Measurements from ENCODE around the gene NOP14. TPM values are rescaled to one million over a fixed set of nuclear protein-coding genes. Genes with fewer than 3 reads are reported as not detected.

The NOP14 gene
- total RNA-seq, 1 experiment from 2014 or later: 9.9 TPM

DNA sequence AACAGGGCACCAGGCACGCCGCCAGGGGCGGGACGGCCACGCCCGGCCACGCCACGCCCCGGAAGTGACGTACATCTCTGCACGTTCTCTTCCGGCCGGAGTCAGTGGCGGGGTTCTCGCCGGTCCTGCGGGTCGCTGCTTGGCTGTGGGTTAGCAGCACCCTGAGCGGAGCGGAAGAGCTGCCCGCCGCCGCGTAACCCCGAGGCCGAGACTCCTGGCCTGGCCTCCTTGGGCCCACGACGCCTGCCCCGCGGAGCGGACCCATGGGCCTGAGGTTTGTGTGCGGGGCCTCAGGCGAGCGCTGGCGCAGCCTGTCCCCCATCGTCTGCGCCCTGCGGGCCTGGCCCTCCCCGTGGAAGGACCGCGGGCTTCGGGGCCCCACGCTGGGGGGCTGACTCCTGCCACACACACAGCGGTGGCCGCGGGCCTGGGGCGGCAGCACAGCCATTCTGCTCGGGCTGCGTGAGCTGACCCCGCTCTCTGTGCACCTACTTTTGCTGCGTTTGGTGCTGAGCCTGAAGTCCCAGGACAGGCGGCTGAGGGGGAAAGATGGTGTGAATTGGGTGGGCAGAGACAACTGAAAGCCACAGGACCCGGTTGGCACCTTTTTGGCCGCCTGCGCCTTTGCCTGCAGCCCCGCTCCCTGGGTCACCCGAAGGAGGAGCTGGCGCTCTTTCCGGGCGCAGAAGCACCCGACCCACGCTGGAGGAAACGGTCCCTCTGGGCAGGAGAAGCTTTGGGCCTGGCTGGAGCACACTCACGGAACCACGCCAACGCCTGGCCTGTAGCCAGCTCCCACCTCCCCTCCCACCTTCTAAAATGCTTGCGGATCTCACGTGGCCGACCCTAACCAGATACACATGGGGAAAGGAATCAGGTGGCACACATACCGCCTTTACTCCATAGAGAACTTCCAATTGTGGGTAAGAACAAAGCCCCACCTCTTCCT, 28.1 kb downstream of the NOP14 start:
- no peaks in the 10 kb centered on the region for H3K27me3 ChIP-seq (replicated peaks)
- H3K9me3 ChIP-seq (replicated peaks): no peaks in the 10 kb centered on the region
- DNase-seq (ENCODE audit: low read depth in 1 of 2, low spot score in 2 of 2): peak; percentile 72 to 87
- H3K27ac ChIP-seq: peak overlapping the region; percentile 60
- H3K4me1 ChIP-seq (replicated peaks): peaks cover 24% of the 10 kb centered on the region
- H3K36me3 ChIP-seq: peaks cover 35% of the 10 kb centered on the region
- H3K4me3 ChIP-seq: peak overlapping the region; percentile 88

DNA sequence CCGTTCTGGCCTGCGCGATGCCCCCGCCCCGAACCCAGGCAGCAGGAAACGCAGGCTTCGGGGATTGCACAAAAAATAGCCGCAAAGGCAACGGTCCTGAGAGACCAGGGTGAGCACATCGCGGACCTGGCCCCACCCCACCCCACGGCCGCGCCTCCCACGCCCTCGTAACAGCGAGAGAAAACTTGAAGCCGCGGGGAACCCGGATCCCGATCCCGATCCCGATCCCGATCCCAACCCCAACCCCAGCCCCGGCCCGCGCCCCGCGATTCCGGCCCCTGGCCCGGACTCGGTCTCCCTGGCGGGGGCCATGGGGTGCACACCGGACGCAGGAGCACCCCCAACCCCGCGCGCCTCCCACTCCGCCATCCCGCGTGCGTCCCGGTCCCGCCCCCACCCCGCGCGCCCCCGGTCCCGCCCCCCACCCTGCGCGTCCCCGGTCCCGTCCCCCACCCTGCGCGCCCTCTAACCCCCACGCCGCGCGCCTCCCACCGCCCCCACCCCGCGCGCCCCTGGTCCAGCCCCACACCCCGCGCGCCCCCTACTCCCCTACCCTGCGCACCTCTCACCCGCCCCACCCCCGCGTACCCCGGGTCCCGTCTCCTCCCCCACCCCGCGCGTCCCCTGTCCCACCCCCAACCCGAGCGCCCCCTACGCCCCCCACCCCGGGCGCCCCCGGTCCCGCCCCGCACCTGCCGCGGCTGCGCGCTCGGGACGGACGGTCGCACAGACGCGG, 29.0 kb downstream of the NOP14 start:
- no peak overlapping the region for H3K27ac ChIP-seq
- H3K9me3 ChIP-seq (replicated peaks): no peaks in the 10 kb centered on the region
- peak overlapping the region; percentile 88 for H3K4me3 ChIP-seq
- no peak for DNase-seq (ENCODE audit: low read depth in 1 of 2, low spot score in 2 of 2)
- no peaks in the 10 kb centered on the region for H3K27me3 ChIP-seq (replicated peaks)
- peaks cover 30% of the 10 kb centered on the region for H3K36me3 ChIP-seq
- H3K4me1 ChIP-seq (replicated peaks): peaks cover 24% of the 10 kb centered on the region

DNA sequence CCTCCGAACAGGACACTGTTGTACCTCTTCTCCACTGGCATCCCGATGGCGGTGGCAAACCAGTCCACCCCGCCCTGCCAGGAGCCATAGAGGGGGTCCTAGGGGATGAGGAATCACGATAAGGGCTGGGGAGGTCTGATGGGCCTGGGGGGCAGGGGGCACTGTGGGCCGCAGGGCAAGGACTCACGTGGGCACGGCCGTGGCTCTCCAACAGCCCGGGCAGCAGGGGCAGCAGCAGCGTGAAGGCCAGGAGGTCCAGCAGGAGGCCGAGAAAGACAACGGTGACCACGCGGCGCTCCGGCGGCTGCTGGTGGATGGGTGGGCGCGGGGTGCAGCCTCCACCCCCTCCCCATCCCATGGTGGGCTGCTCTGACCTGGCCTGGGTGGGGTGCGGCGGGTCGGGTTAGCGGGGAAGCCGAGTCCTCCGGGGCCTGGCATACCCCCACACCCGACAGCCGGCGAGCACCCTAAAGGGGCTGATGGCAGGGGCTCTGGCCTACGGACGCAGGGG, 29.6 kb downstream of the NOP14 start:
- H3K4me1 ChIP-seq (replicated peaks): peaks cover 24% of the 10 kb centered on the region
- H3K9me3 ChIP-seq (replicated peaks): no peaks in the 10 kb centered on the region
- peak overlapping the region; percentile 39 for H3K4me3 ChIP-seq
- H3K27ac ChIP-seq: no peak overlapping the region
- no peak for DNase-seq (ENCODE audit: low read depth in 1 of 2, low spot score in 2 of 2)
- no peaks in the 10 kb centered on the region for H3K27me3 ChIP-seq (replicated peaks)
- peaks cover 26% of the 10 kb centered on the region for H3K36me3 ChIP-seq

DNA sequence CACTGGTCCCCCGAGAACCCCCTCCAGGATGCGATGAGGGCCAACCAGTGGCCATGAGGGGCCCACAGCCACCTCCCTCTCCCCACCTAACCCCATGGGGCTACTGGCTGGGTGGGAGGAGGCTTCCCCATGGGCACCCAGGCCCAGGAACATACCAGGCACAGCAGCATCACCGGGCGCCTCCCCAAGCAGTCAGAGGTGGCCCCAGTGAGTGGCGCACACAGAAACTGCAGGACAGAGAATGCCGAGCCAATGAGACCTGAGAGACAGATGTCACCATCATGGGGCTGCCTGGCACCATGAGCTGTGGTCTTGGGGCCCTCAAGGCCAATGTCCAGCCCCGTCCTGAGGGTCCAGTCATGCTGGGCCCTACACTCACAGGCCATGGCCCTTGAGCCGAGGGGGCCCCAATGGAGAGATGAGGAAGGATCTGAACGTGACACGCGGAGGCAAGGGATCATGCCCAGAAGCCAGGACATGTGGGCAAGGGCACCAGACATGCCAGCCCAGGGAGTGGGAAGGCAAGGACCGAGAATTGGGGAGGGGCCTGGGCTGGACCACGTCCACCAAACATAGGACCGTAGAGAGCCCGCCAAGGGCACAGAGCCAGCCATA, 30.1 kb downstream of the NOP14 start:
- Histone ChIP-seq H3K9me3 (replicated peaks) (no peaks in the 10 kb centered on the region), H3K27ac (no peak overlapping the region)

DNA sequence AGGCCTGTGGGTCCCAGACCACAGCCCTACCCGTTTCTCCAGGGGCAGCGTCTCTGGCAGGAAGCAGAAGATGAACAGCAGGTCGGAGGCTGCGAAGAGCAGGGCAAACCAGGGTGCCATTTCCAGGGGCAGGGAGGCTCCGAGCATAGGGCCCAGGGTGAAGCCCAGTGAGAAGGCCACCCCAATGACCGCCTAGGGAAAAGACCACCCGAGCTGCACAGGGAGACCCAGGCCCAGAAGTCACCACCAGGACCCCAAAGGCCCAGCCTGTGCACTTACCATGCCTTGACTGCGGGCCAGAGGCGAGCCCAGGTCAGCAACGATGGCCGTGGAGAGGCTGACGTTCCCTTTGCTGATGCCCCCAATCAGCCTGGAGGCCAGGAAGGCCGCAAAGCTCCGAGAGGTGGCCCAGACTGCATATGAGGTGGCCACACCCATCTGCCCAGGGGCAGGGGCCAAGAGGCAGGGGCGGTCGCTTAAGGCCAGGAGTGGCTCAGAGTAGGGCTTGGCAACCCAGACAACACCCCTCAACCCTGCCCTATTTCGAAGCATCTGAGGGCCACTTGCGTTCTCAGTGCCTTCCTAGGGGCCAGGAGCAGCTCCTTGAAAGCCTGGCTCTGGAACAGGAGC, 30.8 kb downstream of the NOP14 start:
- peaks cover 23% of the 10 kb centered on the region for H3K36me3 ChIP-seq
- H3K4me3 ChIP-seq: no peak overlapping the region
- H3K4me1 ChIP-seq (replicated peaks): peaks cover 24% of the 10 kb centered on the region
- H3K27me3 ChIP-seq (replicated peaks): no peaks in the 10 kb centered on the region
- H3K27ac ChIP-seq: no peak overlapping the region
- no peak for DNase-seq (ENCODE audit: low read depth in 1 of 2, low spot score in 2 of 2)
- no peaks in the 10 kb centered on the region for H3K9me3 ChIP-seq (replicated peaks)

More for the DNA sequence above, 30.1 kb downstream of the NOP14 start:
- H3K27me3 ChIP-seq (replicated peaks): no peaks in the 10 kb centered on the region
- H3K4me1 ChIP-seq (replicated peaks): peaks cover 24% of the 10 kb centered on the region
- peak overlapping the region; percentile 39 for H3K4me3 ChIP-seq
- H3K36me3 ChIP-seq: peaks cover 23% of the 10 kb centered on the region
- DNase-seq (ENCODE audit: low read depth in 1 of 2, low spot score in 2 of 2): no peak

DNA sequence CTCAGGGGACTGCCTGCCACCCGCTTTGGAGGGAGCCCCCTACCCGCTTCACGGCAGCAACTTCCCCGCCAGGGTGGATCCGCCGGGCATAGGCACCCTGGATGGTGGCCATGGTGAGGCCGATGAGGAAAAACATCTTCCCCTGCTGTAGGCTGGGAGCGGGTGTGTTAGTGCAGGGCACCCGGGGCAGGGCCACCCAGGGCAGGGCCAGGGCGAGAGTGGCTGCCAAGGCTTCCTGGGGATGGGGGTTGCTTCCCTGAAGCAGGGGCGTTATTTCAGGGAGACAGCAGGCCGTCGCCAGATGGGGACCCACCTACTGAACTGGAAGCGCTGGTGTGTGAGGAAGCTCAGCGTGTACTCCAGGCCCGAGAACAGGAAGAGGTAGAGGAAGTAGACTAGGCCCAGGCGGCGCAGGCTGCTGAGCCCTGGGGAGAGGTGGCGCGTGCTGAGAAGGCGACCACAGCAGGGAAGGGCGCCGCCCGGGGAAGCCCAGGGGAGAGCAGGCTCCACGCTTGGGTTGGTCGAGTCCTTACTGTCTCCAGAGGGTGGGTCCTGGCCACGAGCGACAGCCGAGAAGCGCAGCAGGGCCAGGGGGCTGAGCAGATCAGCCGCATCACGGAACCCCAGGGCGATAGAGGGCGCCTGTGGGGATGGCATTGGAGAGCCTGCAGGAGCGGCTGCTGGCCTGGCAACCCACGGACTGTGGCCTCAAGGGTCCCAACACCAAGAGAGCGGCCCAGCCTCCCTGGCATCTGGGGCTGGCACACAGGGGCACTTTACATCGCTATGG, 31.5 kb downstream of the NOP14 start:
- no peak for DNase-seq (ENCODE audit: low read depth in 1 of 2, low spot score in 2 of 2)
- H3K4me3 ChIP-seq: no peak overlapping the region
- H3K27me3 ChIP-seq (replicated peaks): no peaks in the 10 kb centered on the region
- no peak overlapping the region for H3K27ac ChIP-seq
- H3K4me1 ChIP-seq (replicated peaks): peaks cover 17% of the 10 kb centered on the region
- H3K9me3 ChIP-seq (replicated peaks): no peaks in the 10 kb centered on the region
- H3K36me3 ChIP-seq: peaks cover 15% of the 10 kb centered on the region

DNA sequence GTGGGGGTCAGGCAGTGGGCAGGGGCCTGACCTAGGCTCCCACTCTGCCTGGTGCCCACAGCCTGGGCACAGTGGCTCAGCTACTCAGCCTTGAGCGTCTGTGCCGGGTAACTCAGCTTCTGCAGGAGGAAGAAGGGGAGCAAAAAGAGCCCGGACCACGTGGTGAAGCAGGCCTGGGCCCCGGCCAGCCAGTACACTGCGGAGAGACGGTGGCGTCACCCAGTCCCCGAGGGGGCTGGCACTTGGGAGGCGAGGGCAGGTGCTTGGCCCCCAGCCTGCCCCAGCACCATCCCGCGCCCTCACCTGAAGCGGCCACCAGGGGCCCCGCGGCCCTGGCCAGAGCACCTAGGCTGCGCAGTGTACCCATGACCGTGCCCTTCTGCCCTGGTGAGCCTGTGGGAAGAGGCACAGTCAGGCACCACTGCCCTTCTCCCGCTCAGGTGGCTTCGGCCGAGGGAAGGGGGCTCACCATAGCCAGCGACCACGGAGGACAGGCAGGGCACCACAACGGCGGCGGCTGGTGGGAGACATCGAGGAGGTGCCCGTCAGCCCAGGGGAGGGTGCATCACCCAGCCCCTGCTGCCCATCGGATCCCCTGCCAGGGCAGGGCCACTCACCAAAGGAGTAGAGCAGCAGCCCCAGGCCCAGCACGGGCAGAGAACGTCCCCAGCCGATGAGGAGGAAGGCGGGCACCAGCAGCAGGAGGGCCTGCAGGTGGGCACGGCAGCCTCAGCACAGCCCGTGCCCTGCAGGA, 32.3 kb downstream of the NOP14 start:
- H3K27ac ChIP-seq: no peak overlapping the region
- H3K4me1 ChIP-seq (replicated peaks): peaks cover 9% of the 10 kb centered on the region
- no peaks in the 10 kb centered on the region for H3K27me3 ChIP-seq (replicated peaks)
- H3K4me3 ChIP-seq: no peak overlapping the region
- no peaks in the 10 kb centered on the region for H3K9me3 ChIP-seq (replicated peaks)
- H3K36me3 ChIP-seq: peaks cover 12% of the 10 kb centered on the region
- DNase-seq (ENCODE audit: low read depth in 1 of 2, low spot score in 2 of 2): no peak

DNA sequence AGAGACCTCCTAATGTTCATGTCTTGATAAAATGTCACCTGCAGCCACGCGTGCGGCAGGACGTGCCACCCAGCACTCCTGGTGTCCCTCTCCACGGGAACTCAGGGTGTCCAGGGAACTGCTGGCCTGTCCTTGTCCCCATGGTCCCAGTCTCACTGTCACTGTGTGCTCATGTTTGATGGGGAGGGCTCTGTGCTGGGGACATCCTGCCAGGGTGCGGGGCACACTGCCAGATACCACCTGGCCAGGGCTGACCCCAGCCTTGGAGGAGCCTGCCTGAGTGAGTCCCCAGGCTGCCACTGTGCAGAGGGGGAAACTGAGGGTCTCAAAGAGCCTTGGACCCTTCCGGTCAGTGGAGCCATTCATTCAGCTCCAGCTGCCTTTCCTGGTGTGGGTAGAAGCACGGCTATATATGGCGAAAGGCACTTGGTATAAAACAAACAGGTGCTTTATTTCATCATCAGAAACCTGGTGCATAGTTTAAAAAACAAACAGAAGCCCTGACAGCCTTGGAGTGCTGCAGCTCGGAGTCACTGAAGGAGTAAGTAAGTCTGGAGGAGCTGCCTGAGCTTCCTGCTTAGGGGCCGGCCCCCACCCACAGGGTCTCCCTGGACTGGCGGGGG, 33.0 kb downstream of the NOP14 start:
- Histone ChIP-seq H3K36me3 (peaks cover 14% of the 10 kb centered on the region), H3K27ac (no peak overlapping the region), H3K4me1 (replicated peaks) (peaks cover 4% of the 10 kb centered on the region; the same call in 1 of the 2 replicates), H3K4me3 (no peak overlapping the region), H3K27me3 (replicated peaks) (no peaks in the 10 kb centered on the region), H3K9me3 (replicated peaks) (no peaks in the 10 kb centered on the region)
- no peak for DNase-seq (ENCODE audit: low read depth in 1 of 2, low spot score in 2 of 2)

DNA sequence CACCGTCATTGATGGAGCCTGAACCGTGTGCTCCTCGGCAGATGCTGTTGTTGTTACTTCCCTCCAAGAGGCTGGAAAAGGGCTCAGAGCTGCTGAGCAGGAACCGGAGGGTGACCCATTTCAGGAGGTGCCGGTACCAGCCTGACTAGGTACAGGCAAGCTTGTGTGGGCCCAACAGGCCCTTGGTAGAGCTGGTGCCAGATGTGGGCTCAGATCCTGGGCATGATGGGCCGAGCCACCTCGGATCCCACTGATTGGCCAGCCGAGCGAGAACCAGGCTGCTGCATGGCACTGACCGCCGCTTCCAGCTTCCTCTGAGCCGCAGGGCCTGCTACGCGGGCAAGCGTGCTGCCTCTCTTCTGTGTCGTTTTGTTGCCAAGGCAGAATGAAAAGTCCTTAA, 33.7 kb downstream of the NOP14 start:
- DNase-seq (ENCODE audit: low read depth in 1 of 2, low spot score in 2 of 2): no peak
- Histone ChIP-seq H3K27ac (no peak overlapping the region), H3K27me3 (replicated peaks) (no peaks in the 10 kb centered on the region), H3K4me1 (replicated peaks) (peaks cover 4% of the 10 kb centered on the region; the same call in 1 of the 2 replicates), H3K9me3 (replicated peaks) (no peaks in the 10 kb centered on the region), H3K36me3 (peaks cover 9% of the 10 kb centered on the region; the same call in 1 of the 2 replicates), H3K4me3 (no peak overlapping the region)

DNA sequence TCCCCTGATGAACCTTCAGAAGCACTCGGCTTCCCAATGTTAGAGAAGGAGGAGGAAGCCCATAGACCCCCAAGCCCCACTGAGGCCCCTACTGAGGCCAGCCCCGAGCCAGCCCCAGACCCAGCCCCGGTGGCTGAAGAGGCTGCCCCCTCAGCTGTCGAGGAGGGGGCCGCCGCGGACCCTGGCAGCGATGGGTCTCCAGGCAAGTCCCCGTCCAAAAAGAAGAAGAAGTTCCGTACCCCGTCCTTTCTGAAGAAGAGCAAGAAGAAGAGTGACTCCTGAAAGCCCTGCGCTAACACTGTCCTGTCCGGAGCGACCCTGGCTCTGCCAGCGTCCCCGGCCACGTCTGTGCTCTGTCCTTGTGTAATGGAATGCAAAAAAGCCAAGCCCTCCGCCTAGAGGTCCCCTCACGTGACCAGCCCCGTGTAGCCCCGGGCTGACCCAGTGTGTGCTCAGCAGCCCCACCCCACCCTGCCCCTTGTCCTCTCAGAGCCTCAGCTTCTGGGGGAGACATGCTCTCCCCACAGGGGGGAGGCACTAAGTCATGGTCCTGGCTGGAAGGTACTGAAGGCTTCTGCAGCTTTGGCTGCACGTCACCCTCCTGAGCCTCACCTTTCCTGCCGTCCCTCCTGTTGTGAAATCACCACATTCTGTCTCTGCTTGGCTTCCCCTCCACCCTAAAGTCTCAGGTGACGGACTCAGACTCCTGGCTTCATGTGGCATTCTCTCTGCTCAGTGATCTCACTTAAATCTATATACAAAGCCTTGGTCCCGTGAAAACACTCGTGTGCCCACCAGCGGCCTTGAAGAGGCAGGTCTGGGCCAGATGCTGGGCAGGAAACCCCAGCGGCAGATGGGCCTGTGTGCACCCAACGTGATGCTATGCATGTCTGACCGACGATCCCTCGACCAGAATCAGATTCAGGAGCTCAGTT, 34.7 kb downstream of the NOP14 start:
- Histone ChIP-seq H3K9me3 (replicated peaks) (no peaks in the 10 kb centered on the region), H3K4me3 (no peak overlapping the region), H3K4me1 (replicated peaks) (no peaks in the 10 kb centered on the region; the same call in 1 of the 2 replicates), H3K27ac (no peak overlapping the region), H3K27me3 (replicated peaks) (no peaks in the 10 kb centered on the region), H3K36me3 (peaks cover 9% of the 10 kb centered on the region; the same call in 1 of the 2 replicates)
- no peak for DNase-seq (ENCODE audit: low read depth in 1 of 2, low spot score in 2 of 2)

DNA sequence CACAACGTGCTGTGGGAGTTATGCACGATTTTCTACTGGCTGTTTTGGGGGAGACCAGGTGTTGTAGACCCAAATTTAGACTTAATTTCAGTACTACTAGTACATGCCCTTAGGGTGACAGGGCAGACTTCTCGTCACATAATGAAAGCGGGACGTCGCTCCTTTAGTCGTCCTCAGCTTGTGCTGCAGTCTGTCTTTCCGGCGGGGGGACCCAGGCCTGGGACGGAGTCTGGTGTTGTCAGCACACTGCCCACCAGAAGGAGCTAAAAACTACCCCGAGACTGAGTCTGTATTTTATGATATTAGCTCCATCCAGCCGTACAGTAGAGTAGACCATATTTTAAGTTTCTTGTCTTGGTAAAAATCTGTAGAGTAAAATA, 35.5 kb downstream of the NOP14 start:
- no peaks in the 10 kb centered on the region for H3K9me3 ChIP-seq (replicated peaks)
- peaks cover 9% of the 10 kb centered on the region; the same call in 1 of the 2 replicates for H3K36me3 ChIP-seq
- H3K4me1 ChIP-seq (replicated peaks): peaks cover 8% of the 10 kb centered on the region
- DNase-seq (ENCODE audit: low read depth in 1 of 2, low spot score in 2 of 2): no peak
- H3K27ac ChIP-seq: no peak overlapping the region
- H3K27me3 ChIP-seq (replicated peaks): no peaks in the 10 kb centered on the region
- no peak overlapping the region for H3K4me3 ChIP-seq
